Erythroblast (primary cell): ENCODE results near the gene FOXL3.

Source experiments
- GATA1 ChIP-seq: IDR thresholded peaks from 2 replicates; pipeline ENCODE4 v1.6.1; 2011; ENCODE audit warnings: low read depth, mild to moderate bottlenecking, control low read depth, low read length, moderate library complexity
- POLR2A ChIP-seq: IDR thresholded peaks from 2 replicates; pipeline ENCODE4 v1.6.1; 2011; ENCODE audit warnings: mild to moderate bottlenecking, low read length

DNA sequence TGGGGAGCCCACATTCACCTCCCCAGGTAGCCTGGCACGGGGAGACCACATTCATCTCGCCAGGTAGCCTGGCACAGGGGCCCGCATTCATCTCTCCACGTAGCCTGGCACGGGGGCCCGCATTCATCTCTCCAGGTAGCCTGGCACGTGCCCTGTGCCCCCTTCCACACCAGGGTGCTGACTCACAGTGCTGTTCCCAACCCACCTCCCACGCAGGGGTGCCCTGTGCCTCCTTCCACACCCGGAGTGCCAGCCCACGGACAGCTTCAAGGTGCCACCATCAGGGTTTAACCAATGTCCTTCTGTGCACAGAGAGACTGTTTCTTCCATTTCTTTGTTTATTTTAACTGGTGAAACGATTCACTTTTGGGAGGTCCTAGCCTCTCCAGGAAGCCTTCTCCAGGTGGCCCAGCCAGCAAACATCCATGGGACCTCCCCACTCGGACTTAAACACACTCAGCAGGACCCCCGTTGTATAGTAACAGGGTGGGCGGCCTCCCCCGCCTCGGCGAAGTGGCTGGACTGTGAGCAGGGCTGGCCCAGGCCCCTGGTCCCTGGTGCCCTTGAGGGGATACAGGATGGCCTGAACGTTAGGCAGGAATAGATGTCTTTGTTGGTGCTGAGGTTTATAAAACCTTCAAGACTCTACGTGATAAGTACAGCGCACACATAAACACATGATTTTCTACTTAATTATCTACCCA, 41.1 kb upstream of the FOXL3 start:
- TF ChIP-seq POLR2A (no peak), GATA1 (no peak)
